ENCODE data around the gene RASA2.

RASA2 gene

DNA sequence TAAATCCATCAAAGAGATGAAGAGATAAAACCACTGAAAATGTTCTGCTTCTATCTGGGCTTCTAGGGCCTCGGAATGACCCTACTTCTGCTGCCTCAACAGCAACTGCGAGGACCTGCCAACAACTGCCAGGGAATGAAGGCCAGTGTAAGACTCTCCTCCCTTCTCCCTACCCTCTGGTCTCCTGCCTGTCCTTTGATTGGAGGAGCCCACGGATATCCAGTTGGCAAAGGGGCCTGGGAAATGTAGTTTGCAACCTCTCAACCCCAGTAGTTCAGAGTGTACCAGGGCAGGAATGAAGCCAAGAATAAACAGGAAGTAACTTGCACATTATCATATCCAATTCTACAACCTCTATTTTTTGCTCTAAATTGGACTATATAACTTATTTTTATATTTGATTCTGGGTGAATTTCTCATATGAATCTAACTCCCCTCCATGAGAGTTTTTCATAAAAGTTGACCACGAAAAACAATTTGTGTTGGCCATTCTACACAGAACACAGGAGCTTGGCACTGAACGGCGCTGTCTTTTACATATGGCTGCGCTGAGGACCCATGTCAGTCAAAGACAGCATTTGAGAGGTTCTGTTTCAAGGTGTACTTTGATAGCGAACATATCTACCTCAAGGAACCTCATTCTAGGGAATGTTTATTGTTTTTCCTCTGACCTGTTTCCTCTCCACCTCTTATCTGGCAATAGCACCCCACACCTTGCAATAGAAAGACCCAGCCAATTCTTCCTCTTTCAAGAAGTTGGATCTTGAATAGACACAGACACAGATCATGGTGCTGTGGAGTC, 160.1 kb downstream of the RASA2 start:
- DNase-seq (ENCODE audit: low spot score): peak; percentile 55

DNA sequence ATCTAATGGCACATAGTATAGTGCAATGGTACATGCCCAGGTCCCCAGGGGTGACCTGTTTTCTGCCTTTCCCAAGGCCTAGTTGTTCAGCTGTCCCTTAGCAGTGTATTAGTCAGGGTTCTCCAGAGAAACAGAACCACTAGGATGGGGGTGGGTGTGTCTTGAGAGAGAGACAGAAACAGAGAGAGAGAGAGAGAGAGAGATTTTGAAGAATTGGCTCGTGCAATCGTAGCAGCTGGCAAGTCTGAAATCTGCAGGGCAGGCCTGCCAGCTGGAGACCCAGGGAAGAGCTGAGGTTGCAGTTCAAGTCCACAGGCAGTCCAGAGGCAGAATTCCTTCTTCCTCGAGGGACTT, 160.7 kb downstream of the RASA2 start:
- DNase-seq (ENCODE audit: low spot score): no peak

DNA sequence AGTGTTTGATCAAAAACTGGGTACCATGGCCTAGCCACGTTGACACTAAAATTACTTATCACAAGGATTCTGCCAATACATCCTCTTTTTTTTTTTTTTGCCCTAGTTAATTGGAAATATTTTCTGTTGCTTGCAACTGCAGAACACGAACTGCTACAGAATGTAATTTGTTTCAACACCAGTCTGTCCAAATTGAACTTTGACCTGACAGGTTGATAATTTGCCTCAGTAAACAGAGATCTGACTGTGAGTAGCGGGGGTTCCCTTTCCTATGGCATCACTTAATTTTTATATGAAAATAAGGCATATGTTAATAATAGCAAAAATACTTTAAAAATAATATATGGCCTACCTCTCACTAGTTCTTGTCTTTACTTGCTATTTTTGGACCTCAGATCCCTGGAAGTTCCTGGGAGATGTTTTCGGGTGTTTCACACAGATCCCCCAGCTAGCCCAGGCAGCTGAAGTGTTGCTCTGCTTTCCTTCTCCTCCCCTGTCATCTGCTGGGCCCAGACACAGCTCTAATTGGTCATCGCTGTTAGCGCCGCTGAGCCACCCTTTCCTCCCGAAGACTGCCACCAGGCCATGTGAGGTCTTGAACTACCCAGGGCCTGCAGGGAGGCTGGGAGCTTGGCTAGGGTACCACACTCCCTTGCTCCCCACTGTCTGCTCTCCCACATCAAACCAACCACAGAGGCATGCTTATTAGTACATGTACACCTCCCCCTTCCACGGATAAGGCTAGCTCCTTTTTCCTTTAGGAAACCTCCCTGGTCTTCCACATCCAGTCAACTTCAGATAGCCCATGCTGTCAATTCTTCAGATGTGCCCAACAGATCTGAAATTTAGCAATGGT, 161.5 kb downstream of the RASA2 start:
- DNase-seq (ENCODE audit: low spot score): no peak

DNA sequence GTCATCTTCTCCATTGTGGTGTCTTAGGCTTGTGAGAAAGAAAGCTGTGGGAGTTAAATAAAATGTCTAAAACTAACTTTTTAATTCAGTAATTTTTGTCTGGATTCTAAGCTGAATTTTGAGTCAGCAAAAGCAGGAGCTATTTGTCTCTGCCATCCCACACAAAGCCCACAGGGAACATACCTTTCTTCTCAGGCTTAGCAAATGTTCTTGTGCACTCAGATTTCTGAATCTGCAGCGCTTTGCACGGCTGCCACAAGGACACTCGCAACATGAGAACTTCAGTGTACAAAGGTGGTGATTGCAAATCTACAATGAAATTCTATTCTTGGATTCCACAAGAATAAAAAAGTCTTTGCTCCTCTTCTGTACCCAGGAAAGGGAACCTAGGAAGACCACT, 163.0 kb downstream of the RASA2 start:
- DNase-seq (ENCODE audit: low spot score): no peak

DNA sequence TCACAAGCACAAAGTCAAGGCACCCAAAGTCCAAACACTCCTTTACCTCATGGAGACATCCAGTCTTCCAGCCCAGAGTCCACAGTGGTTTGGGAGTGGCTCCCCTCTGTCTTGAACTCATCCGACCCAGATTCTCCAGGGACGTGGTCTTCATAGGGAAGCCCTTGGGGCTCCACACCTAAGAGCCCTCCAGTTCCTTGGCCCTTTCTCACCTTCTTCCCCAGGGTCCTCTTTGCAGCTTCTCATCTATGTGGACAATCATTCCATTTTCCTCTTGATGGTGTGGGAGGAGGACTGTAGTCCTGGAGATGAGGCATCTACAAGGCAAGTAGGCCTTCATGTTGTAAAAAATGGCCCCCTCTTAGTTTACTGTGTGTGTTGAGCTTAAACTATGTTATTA, 164.0 kb downstream of the RASA2 start:
- DNase-seq (ENCODE audit: low spot score): no peak

DNA sequence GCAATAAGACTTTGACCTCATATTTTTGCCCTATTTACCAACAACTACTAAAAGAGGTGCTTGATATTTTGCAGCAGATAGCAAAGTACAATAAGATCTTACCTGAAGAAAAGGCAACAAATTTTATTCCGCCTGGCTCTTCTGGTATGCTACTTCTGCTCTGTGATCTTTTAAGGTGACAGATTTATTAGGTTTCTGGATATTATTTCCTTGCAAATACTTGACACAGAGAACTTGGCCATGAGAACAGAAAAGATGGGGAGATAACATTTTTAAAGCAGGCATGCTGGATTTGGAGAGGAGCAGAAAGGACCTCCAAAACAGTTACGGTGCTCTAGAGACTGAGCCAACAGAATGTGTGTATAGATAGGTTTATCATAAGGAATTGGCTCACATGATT, 164.6 kb downstream of the RASA2 start:
- DNase-seq (ENCODE audit: low spot score): no peak

DNA sequence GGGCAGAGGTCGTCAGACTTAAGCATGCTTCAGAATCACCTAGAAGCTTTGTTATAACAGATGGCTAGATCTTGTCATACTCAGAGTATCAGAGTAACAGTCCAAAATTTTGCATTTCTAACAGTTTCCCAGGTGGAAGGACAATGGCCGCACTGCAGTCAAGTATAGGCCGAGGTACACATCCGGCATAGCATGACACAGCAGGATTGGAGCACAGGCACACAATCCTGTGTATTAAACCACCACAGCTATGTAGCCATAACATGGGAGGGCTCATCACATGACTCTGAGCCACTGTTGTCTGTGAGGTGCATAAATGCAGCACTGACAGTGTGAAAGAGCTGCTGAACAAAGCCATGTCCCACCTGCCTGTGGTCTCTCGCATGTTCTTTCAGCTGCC, 165.5 kb downstream of the RASA2 start:
- DNase-seq (ENCODE audit: low spot score): no peak

DNA sequence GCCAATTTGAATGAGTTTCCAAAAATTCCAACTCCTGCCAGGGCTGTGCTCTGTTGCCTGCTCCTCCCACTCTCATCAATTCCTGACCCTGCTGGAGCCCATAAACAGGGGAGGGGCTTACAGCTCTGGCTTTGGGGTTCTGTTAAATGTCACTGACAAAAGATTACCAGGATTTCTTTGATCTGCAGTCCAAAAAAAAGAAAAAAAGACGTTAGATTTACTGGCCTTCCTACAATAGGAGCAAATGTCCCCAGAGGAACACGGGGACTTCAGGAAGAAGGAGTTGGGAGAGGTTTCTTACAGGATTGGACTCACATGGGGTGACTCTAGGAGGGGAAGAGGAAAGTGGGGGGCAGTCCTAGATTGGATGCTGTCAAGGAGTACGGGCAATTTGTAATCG, 167.0 kb downstream of the RASA2 start:
- no peak for DNase-seq (ENCODE audit: low spot score)

DNA sequence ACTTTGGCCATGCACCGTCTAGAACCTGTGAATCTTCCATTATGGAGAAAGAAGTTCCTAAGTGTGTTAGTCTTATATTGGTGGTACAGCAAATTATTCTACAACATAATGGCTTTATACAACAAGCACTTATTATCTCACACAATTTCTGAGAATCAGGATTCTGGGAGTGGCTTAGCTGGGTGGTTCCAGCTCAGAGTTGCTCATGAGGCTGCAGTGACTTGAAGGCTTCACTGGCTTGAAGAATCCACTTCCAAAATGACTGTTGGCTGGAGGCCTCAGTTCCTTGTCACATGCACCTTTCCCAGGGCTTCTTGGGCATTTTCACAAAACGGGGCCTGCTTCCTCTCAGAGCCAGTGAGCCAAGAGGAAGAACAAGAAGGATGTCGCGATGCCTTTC, 169.0 kb downstream of the RASA2 start:
- DNase-seq (ENCODE audit: low spot score): no peak

DNA sequence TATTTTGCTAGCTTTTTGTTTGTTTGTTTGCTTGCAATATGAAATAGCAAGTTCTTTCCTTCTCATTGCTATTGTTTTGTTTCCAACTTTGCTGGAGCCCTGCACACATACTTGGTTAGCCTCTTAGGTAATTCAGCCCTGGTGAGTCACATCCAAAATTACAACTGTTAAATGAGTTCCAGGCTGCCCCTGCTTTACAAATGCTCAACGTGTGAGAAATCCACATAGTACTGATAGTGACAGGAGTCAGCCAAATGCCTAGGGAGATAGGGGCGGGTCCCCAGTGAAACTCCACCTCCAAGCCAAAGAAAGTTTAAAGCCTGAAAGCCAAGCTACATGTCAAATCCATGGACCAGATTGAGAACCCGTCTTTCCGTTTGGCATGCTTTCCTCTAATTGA, 169.9 kb downstream of the RASA2 start:
- no peak for DNase-seq (ENCODE audit: low spot score)

- DNase-seq (ENCODE audit: low spot score): no peak
Observed at GRCh38 chr3:141657516-141657915, 170.7 kb downstream of the RASA2 start.

DNA sequence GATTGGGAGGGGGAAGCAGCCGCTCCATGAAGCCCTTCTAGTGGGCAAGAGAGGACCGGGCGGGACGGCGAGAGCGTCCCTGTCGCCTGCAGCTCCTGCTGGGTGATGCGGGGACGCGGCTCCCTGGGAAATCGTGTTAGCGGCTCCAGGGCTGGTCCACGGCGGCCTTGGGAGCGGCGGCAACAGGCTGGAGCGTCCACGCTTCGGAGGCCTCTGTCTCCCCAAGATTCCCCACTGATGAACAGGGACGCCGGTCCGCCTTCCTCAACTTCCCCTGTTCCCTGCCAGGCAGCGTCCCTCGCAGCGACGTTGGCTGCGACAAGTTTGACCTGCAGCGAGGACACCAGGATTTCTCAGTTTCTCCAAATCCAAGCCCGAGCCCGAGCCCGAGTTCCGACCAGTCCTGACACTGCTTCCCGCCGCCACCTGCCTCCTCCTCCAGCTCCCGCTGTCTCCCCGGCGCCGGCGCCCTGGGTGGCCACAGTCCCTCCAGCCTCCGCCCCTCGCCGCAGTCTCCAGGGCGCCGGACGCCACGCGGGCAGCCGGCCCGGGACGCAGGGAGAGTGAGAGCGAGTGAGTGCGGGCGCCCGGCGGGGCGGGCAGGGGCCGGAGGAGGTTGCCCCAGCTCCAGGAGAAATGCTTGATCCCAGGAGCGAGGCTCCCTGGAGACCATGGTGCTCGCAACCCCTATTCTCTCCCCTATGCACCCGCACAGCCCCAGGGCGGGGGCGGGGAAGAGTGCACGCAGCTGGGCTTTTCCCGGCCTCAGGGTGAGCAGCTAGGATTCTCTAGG, 173.2 kb downstream of the RASA2 start:
- peak; percentile 44 for DNase-seq (ENCODE audit: low spot score)

GRCh38 chr3:141660614-141660947, 173.8 kb downstream of the RASA2 start:
- no peak for DNase-seq (ENCODE audit: low spot score)

DNA sequence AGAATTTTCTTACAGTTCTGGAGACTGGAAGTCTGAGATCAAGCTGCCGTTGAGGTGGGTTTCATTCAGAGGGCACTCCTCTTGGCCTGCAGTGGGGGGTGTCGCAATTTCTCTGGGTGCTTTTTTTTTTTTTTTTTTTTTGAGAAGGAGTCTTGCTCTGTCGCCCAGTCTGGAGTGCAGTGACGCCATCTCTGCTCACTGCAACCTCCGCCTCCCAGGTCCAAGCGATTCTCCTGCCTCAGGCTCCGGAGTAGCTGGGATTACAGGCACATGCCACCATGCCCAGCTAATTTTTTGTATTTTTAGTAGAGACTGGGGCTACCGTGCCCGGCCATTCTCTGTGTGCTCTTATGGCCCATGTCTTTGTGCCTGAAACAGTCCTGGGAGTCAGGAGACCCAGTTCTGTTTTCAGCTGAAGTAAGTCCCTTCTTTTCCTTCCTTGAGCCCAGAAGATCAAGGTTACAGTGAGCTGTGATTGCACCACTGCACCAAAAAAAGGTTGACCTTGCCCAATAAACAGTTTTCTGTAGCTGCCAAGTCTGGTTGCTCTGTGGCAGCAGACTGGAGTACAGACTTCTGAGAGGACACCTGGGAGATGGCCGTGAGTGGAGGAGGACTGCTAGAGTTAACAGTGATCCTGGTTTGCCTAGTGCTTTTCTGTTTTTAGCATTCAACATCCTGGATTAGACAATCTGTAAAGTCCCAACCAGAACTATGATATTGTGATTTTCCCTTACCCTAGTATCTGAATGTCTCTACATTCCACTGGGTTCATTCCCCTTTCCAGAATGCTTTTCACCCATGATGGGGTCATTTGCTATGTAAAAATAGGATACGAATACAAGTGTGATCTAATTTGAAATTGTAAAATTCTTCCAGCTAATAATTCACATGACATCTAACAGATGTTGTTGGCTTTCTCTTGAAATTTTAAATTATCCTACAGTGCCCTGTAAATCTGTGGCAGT, 174.7 kb downstream of the RASA2 start:
- DNase-seq (ENCODE audit: low spot score): no peak

DNA sequence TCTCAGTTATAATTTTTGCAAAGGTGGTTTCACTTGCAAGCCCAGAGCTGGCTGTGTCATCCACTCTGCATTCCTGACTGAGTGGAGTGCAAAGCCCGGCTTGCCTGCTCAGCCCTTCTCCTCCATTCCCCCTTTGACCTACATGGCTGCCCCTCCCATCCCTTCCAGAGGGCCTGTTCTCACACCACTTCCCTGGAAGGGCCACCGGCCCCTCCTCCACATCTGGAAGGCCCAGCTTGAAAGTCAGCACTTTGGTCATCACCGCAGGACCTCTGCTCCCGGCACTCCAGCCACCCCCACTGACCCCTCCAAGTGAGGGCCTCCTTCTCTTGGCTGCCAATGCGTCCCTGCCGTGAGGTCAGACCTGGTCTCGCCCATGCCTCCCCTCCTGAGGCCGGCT, 177.2 kb downstream of the RASA2 start:
- DNase-seq (ENCODE audit: low spot score): no peak
